Hepatocyte (in vitro differentiated cells): ENCODE data around the gene CHAF1A. TPM values are rescaled to one million over a fixed set of nuclear protein-coding genes. Genes with fewer than 3 reads are reported as not detected.

Experiments
- DNase-seq: peaks from one replicate; pipeline ENCODE4 v3.0.0-alpha.2; 2016; ENCODE audit warnings: low spot score
- H2AFZ ChIP-seq: fragments of 200-600 bp; sonication (generic); 2 replicates; pipeline ENCODE4 v1.6.0; 2016; ENCODE audit warnings: antibody characterized with exemption, mild to moderate bottlenecking
- H3K27ac ChIP-seq: fragments of 200-600 bp; sonication (generic); 2 replicates; pipeline ENCODE4 v1.5.1; 2016; ENCODE audit warnings: mild to moderate bottlenecking
- H3K27me3 ChIP-seq: fragments of 200-600 bp; sonication (generic); 2 replicates; pipeline ENCODE4 v1.6.1; 2016
- H3K36me3 ChIP-seq: fragments of 200-600 bp; sonication (generic); replicated peaks from 2 replicates; pipeline ENCODE4 v1.5.1; 2016; ENCODE audit warnings: low read depth; ENCODE audit not compliant: insufficient read depth
- H3K4me1 ChIP-seq: fragments of 200-600 bp; sonication (generic); 2 replicates; pipeline ENCODE4 v1.5.1; 2016; ENCODE audit warnings: mild to moderate bottlenecking, moderate library complexity; ENCODE audit not compliant: insufficient read depth
- H3K4me2 ChIP-seq: fragments of 200-600 bp; sonication (generic); 2 replicates; pipeline ENCODE4 v1.6.0; 2016
- H3K4me3 ChIP-seq: fragments of 200-600 bp; sonication (generic); 2 replicates; pipeline ENCODE4 v1.5.1; 2016; ENCODE audit warnings: mild to moderate bottlenecking
- H3K79me2 ChIP-seq: fragments of 200-600 bp; sonication (generic); 2 replicates; pipeline ENCODE4 v1.6.0; 2017; ENCODE audit warnings: mild to moderate bottlenecking
- H3K9me2 ChIP-seq: fragments of 200-600 bp; sonication (generic); replicated peaks from 2 replicates; pipeline ENCODE4 v1.6.0; 2017; ENCODE audit warnings: mild to moderate bottlenecking; ENCODE audit not compliant: insufficient read depth
- H3K9me3 ChIP-seq: fragments of 200-600 bp; sonication (generic); 2 replicates; pipeline ENCODE4 v1.5.1; 2016; ENCODE audit warnings: low read depth, mild to moderate bottlenecking
- H4K20me1 ChIP-seq: fragments of 200-600 bp; sonication (generic); 2 replicates; pipeline ENCODE4 v1.6.0; 2016; ENCODE audit warnings: mild to moderate bottlenecking; ENCODE audit not compliant: insufficient read depth, poor library complexity, severe bottlenecking
- CTCF ChIP-seq: fragments of 200-600 bp; sonication (generic); IDR thresholded peaks from 2 replicates; pipeline ENCODE4 v1.5.1; 2016; ENCODE audit warnings: antibody characterized with exemption, mild to moderate bottlenecking; ENCODE audit not compliant: poor library complexity
- EZH2 ChIP-seq: fragments of 200-600 bp; sonication (generic); IDR thresholded peaks from 2 replicates; pipeline ENCODE4 v1.6.1; 2016; ENCODE audit warnings: antibody characterized with exemption, mild to moderate bottlenecking, borderline replicate concordance
- EZH2phosphoT487 ChIP-seq: fragments of 200-600 bp; sonication (generic); IDR thresholded peaks from one replicate; pipeline ENCODE4 v1.6.1; 2018; ENCODE audit warnings: antibody characterized with exemption, mild to moderate bottlenecking, low read depth, moderate library complexity; ENCODE audit not compliant: unreplicated experiment, severe bottlenecking
- WGBS: methylation state at CpG from one replicate; pipeline ENCODE4 v1.1.6; 2016; ENCODE audit warnings: low lambda C conversion rate; ENCODE audit errors: missing lambda C conversion rate; 5-methylcytosine and 5-hydroxymethylcytosine counted together
- polyA plus RNA-seq: library from polyadenylated mRNA; unstranded; fragments of >200 nt; fragmentation: Nextera tagmentation; extraction: Ambion mirVana; gene quantifications from 2 replicates; pipeline ENCODE4 v1.2.1, GENCODE V29; 2016
- total RNA-seq: library from RNA; depleted of rRNA; stranded (reverse); fragments of >200 nt; gene quantifications from 2 replicates; pipeline ENCODE4 v1.2.3, GENCODE V29; 2014

Gene CHAF1A
- total and polyA plus RNA-seq, 2 experiments from 2014 or later: 6.2 to 6.5 TPM

GRCh38 chr19:4487572-4487971 lies 85.1 kb downstream of the CHAF1A start:
- Histone ChIP-seq H3K4me2 (no peak overlapping the region), H3K4me1 (no peaks in the 10 kb centered on the region), H3K36me3 (no peaks in the 10 kb centered on the region), H3K9me3 (no peaks in the 10 kb centered on the region), H3K4me3 (no peak overlapping the region), H3K79me2 (no peaks in the 10 kb centered on the region), H2AFZ (no peak overlapping the region), H3K9me2 (no peaks in the 10 kb centered on the region), H4K20me1 (no peaks in the 10 kb centered on the region), H3K27ac (no peak overlapping the region), H3K27me3 (no peaks in the 10 kb centered on the region)
- whole genome bisulfite sequencing: 96% methylated on average over 11 of the region's 11 CpGs
- TF ChIP-seq EZH2phosphoT487 (no peak), CTCF (no peak), EZH2 (no peak)
- no peak for DNase-seq

GRCh38 chr19:4488496-4488895 lies 86.1 kb downstream of the CHAF1A start:
- no peaks in the 10 kb centered on the region for H4K20me1 ChIP-seq
- no peak overlapping the region for H3K4me3 ChIP-seq
- no peak overlapping the region for H2AFZ ChIP-seq
- H3K9me3 ChIP-seq: no peaks in the 10 kb centered on the region
- no peak for DNase-seq
- 98% methylated on average over 29 of the region's 29 CpGs for WGBS
- H3K4me2 ChIP-seq: no peak overlapping the region
- no peaks in the 10 kb centered on the region for H3K27me3 ChIP-seq
- no peaks in the 10 kb centered on the region for H3K9me2 ChIP-seq
- no peaks in the 10 kb centered on the region for H3K36me3 ChIP-seq
- H3K4me1 ChIP-seq: no peaks in the 10 kb centered on the region
- H3K79me2 ChIP-seq: no peaks in the 10 kb centered on the region
- TF ChIP-seq EZH2phosphoT487 (no peak), EZH2 (no peak), CTCF (no peak)
- H3K27ac ChIP-seq: no peak overlapping the region

GRCh38 chr19:4491446-4491845 lies 89.0 kb downstream of the CHAF1A start:
- Histone ChIP-seq H3K9me3 (no peaks in the 10 kb centered on the region), H3K4me3 (no peak overlapping the region), H3K27ac (no peak overlapping the region), H2AFZ (no peak overlapping the region), H3K4me2 (no peak overlapping the region), H3K36me3 (no peaks in the 10 kb centered on the region), H3K9me2 (no peaks in the 10 kb centered on the region), H3K79me2 (no peaks in the 10 kb centered on the region), H3K27me3 (no peaks in the 10 kb centered on the region), H3K4me1 (no peaks in the 10 kb centered on the region), H4K20me1 (no peaks in the 10 kb centered on the region)
- TF ChIP-seq CTCF: no peak
- TF ChIP-seq EZH2phosphoT487: no peak
- TF ChIP-seq EZH2: no peak
- WGBS: 96% methylated on average over 21 of the region's 21 CpGs
- DNase-seq: no peak

GRCh38 chr19:4492337-4493103 lies 90.1 kb downstream of the CHAF1A start:
- no peaks in the 10 kb centered on the region for H3K27me3 ChIP-seq
- TF ChIP-seq EZH2: no peak
- no peak for TF ChIP-seq CTCF
- TF ChIP-seq EZH2phosphoT487: no peak
- no peak overlapping the region for H2AFZ ChIP-seq
- H3K36me3 ChIP-seq: no peaks in the 10 kb centered on the region
- H3K27ac ChIP-seq: no peak overlapping the region
- no peak overlapping the region for H3K4me3 ChIP-seq
- H4K20me1 ChIP-seq: no peaks in the 10 kb centered on the region
- H3K79me2 ChIP-seq: no peaks in the 10 kb centered on the region
- no peaks in the 10 kb centered on the region for H3K9me2 ChIP-seq
- H3K4me1 ChIP-seq: no peaks in the 10 kb centered on the region
- no peak overlapping the region for H3K4me2 ChIP-seq
- DNase-seq: no peak
- WGBS: 98% methylated on average over 3 of the region's 3 CpGs
- H3K9me3 ChIP-seq: no peaks in the 10 kb centered on the region
